SK-N-SH (cell line): ENCODE measurements around the gene CPLX1. TPM values are rescaled to one million over a fixed set of nuclear protein-coding genes. Genes with fewer than 3 reads are reported as not detected.

Source experiments
- CTCF ChIA-PET: fragments of 300-600, 350-600 bp; formaldehyde crosslinking; extraction: SDS; loops from one replicate; lab custom pipeline; 2021; lab: Yijun Ruan, JAX
- POLR2A ChIA-PET: fragments of 350-600 bp; sonication (Branson Sonifier 250); formaldehyde crosslinking; extraction: SDS; loops from one replicate; lab custom pipeline; 2020; ENCODE audit warnings: antibody characterized with exemption, inconsistent platforms; lab: Yijun Ruan, JAX
- DNase-seq: peaks from one replicate; pipeline ENCODE4 v3.0.0; 2012
- H2AFZ ChIP-seq: fragments of 200-600 bp; sonication (generic); 2 replicates; pipeline ENCODE4 v1.8.1; 2016; ENCODE audit warnings: antibody characterized with exemption, mild to moderate bottlenecking, low read depth
- H3F3A ChIP-seq: fragments of 200-600 bp; sonication (generic); replicated peaks from 2 replicates; pipeline ENCODE3; 2016; ENCODE audit warnings: antibody characterized with exemption, mild to moderate bottlenecking; ENCODE audit not compliant: insufficient read depth
- H3K27ac ChIP-seq, 2 experiments: fragments of 200-500 bp in 1 of 2; fragments of 200-600 bp in 1 of 2; sonication (Bioruptor generic) in 1 of 2; sonication (generic), shearing (Covaris generic) in 1 of 2; 2 replicates each; pipeline versions ENCODE4 v1.5.1 to v1.6.1; 2014 to 2016; ENCODE audit warnings: low read depth in 2 of 2, inconsistent platforms in 1 of 2, low read length in 1 of 2, mild to moderate bottlenecking in 1 of 2, mixed read lengths in 1 of 2
- H3K27me3 ChIP-seq: fragments of 200-600 bp; sonication (generic), shearing (Covaris generic); 2 replicates; pipeline ENCODE4 v1.6.1; 2016; ENCODE audit warnings: mixed run types; ENCODE audit not compliant: insufficient read depth
- H3K36me3 ChIP-seq, 2 experiments: fragments of 200-500 bp in 1 of 2; fragments of 200-600 bp in 1 of 2; sonication (Bioruptor generic) in 1 of 2; sonication (generic) in 1 of 2; replicated peaks in 1 of 2; 2 replicates each; pipeline versions ENCODE3 to v1.5.1; 2014 to 2016; ENCODE audit warnings: low read length in 1 of 2, mild to moderate bottlenecking in 1 of 2; ENCODE audit not compliant: insufficient read depth in 2 of 2, control insufficient read depth in 1 of 2
- H3K4me1 ChIP-seq, 2 experiments: fragments of 200-500 bp in 1 of 2; fragments of 200-600 bp in 1 of 2; sonication (Bioruptor generic) in 1 of 2; sonication (generic), shearing (Covaris generic) in 1 of 2; 2 replicates each; pipeline versions ENCODE4 v1.5.1 to v1.6.1; 2014 to 2016; ENCODE audit warnings: low read depth in 1 of 2, low read length in 1 of 2, mixed run types in 1 of 2; ENCODE audit not compliant: insufficient read depth in 2 of 2, control insufficient read depth in 1 of 2
- H3K4me2 ChIP-seq: fragments of 200-600 bp; sonication (generic), shearing (Covaris generic); 2 replicates; pipeline ENCODE4 v1.6.1; 2017; ENCODE audit warnings: mixed run types
- H3K4me3 ChIP-seq, 2 experiments: fragments of 200-500 bp in 1 of 2; fragments of 200-600 bp in 1 of 2; sonication (Bioruptor generic) in 1 of 2; sonication (generic), shearing (Covaris generic) in 1 of 2; 2 replicates each; pipeline versions ENCODE4 v1.5.1 to v1.8.1; 2014 to 2016; ENCODE audit warnings: low read depth in 2 of 2, inconsistent platforms in 1 of 2, low read length in 1 of 2, mild to moderate bottlenecking in 1 of 2, mixed read lengths in 1 of 2, moderate library complexity in 1 of 2
- H3K79me2 ChIP-seq: fragments of 200-600 bp; sonication (generic); 2 replicates; pipeline ENCODE4 v1.8.1; 2017; ENCODE audit warnings: mild to moderate bottlenecking; ENCODE audit not compliant: insufficient read depth
- H3K9ac ChIP-seq: fragments of 200-600 bp; sonication (generic); 2 replicates; pipeline ENCODE4 v1.6.1; 2017; ENCODE audit warnings: mixed run types
- H3K9me2 ChIP-seq: fragments of 200-600 bp; sonication (generic); 2 replicates; pipeline ENCODE4 v1.6.1; 2017; ENCODE audit warnings: mixed run types
- H3K9me3 ChIP-seq: fragments of 200-600 bp; sonication (generic); 2 replicates; pipeline ENCODE4 v1.6.1; 2017; ENCODE audit warnings: mixed run types, mild to moderate bottlenecking, moderate library complexity
- H4K20me1 ChIP-seq: fragments of 200-600 bp; sonication (generic); 2 replicates; pipeline ENCODE4 v1.6.1; 2017; ENCODE audit warnings: mild to moderate bottlenecking, mixed run types; ENCODE audit not compliant: insufficient read depth
- CTCF ChIP-seq: fragments of 200-600 bp; sonication (generic); IDR thresholded peaks from 2 replicates; pipeline ENCODE4 v1.6.1; 2017; ENCODE audit warnings: antibody characterized with exemption, mild to moderate bottlenecking, moderate library complexity
- IRF3 ChIP-seq: fragments of 150-350 bp; IDR thresholded peaks from 2 replicates; pipeline ENCODE4 v1.6.1; 2016; ENCODE audit warnings: mild to moderate bottlenecking, low read depth, low read length
- MXI1 ChIP-seq: IDR thresholded peaks from 2 replicates; pipeline ENCODE4 v1.6.1; 2012; ENCODE audit warnings: mild to moderate bottlenecking, low read depth, low read length, improper control_type of control experiment
- NFIC ChIP-seq: IDR thresholded peaks from 2 replicates; pipeline ENCODE4 v1.4.0; 2012; ENCODE audit warnings: borderline replicate concordance
- POLR2AphosphoS5 ChIP-seq: IDR thresholded peaks from 2 replicates; pipeline ENCODE4 v1.6.1; 2012; ENCODE audit warnings: low read depth, low read length
- RCOR1 ChIP-seq: fragments of 150-350 bp; IDR thresholded peaks from 2 replicates; pipeline ENCODE4 v1.6.1; 2017; ENCODE audit warnings: antibody characterized with exemption, low read length
- RFX5 ChIP-seq: IDR thresholded peaks from 2 replicates; pipeline ENCODE4 v1.6.1; 2012; ENCODE audit warnings: mild to moderate bottlenecking, improper control_type of control experiment, low read length
- TAF1 ChIP-seq: IDR thresholded peaks from 2 replicates; pipeline ENCODE4 v1.6.1; 2012; ENCODE audit warnings: low read depth, mild to moderate bottlenecking, low read length, moderate library complexity, borderline replicate concordance
- TCF12 ChIP-seq: IDR thresholded peaks from 2 replicates; pipeline ENCODE4 v1.4.0; 2012
- TEAD4 ChIP-seq: IDR thresholded peaks from 2 replicates; pipeline ENCODE4 v1.4.0; 2012; ENCODE audit warnings: mild to moderate bottlenecking, borderline replicate concordance; ENCODE audit not compliant: insufficient read depth
- YY1 ChIP-seq: IDR thresholded peaks from 2 replicates; pipeline ENCODE4 v1.4.0; 2012; ENCODE audit warnings: low read depth, mild to moderate bottlenecking
- WGBS: methylation state at CpG from one replicate; pipeline ENCODE4 v1.1.6; 2017; ENCODE audit warnings: low lambda C conversion rate; 5-methylcytosine and 5-hydroxymethylcytosine counted together
- polyA plus RNA-seq, 3 experiments: library from polyadenylated mRNA; depleted of rRNA; stranded (reverse); fragments of >200 nt; gene quantifications; 2 replicates each; pipeline ENCODE4 v1.2.3, GENCODE V29; 2012

Gene CPLX1
- polyA plus RNA-seq, 1 of the 3 experiments (the other 2 are of a cell fraction), result 0.56 TPM

- Histone ChIP-seq H3K9me3 (no peaks in the 10 kb centered on the region), H3K9me2 (no peaks in the 10 kb centered on the region), H4K20me1 (peaks cover 18% of the 10 kb centered on the region), H3K9ac (no peak overlapping the region), H3K79me2 (0 out of 2 replicates have a peak, but pooled peaks cover 4% of the 10 kb centered on the region), H3K27ac (no peak overlapping the region), H3K27me3 (no peaks in the 10 kb centered on the region), H3F3A (peaks cover 10% of the 10 kb centered on the region), H3K4me1 (no peaks in the 10 kb centered on the region), H3K36me3 (peaks cover 18 to 40% of the 10 kb centered on the region in 2 experiments), H3K4me3 (no peak overlapping the region; a peak in 1 of 4 replicates), H2AFZ (no peak overlapping the region), H3K4me2 (no peak overlapping the region)
- 79% methylated on average over 21 of the region's 21 CpGs for WGBS
- DNase-seq, result no peak
- TF ChIP-seq POLR2AphosphoS5 (no peak), IRF3 (no peak), MXI1 (no peak), RFX5 (no peak), RCOR1 (no peak), CTCF (no peak), TAF1 (no peak), TEAD4 (no peak), NFIC (no peak)
- POLR2A ChIA-PET, result interaction anchor here (0.5 to 0.6 kb wide), 2 partner anchors 182 to 302 kb away, joined by 3 read pairs; no protein-coding TSS in a partner anchor
- CTCF ChIA-PET, result interaction anchor here (0.7 to 2.6 kb wide), 46 partner anchors 9 to 779 kb away, joined by 3 to 27 read pairs (median 4); partner anchors contain the start of genes IDUA and SLC26A1
Observed at GRCh38 chr4:742096-742741, 83.7 kb downstream of the CPLX1 start.

- Histone ChIP-seq H3K79me2 (0 out of 2 replicates have a peak, but pooled peaks cover 4% of the 10 kb centered on the region), H3K4me2 (no peak overlapping the region), H4K20me1 (peaks cover 18% of the 10 kb centered on the region), H3K9me3 (no peaks in the 10 kb centered on the region), H2AFZ (no peak overlapping the region), H3K9ac (no peak overlapping the region), H3K27ac (no peak overlapping the region), H3K4me1 (no peaks in the 10 kb centered on the region), H3K9me2 (no peaks in the 10 kb centered on the region), H3K4me3 (no peak overlapping the region), H3F3A (peaks cover 10% of the 10 kb centered on the region), H3K36me3 (peaks cover 21 to 45% of the 10 kb centered on the region in 2 experiments), H3K27me3 (no peaks in the 10 kb centered on the region)
- DNase-seq, result no peak
- ChIA-PET POLR2A (no interaction called here), CTCF (interaction anchor here (0.6 to 2.6 kb wide), 8 partner anchors 17 to 247 kb away, joined by 3 to 27 read pairs (median 6); partner anchors contain the start of gene IDUA)
- 92% methylated on average over 19 of the region's 19 CpGs for WGBS
- no peak for TF ChIP-seq TCF12
- TF ChIP-seq YY1, result no peak
Observed at GRCh38 chr4:740656-741282, 85.2 kb downstream of the CPLX1 start.
